Neutrophil (primary cell): ENCODE results near the gene TBL1XR1.

Source experiments
- H3K27ac ChIP-seq: fragments of 200-600 bp; sonication (generic); 2 replicates; pipeline ENCODE4 v1.5.1; 2016; ENCODE audit warnings: mild to moderate bottlenecking, moderate library complexity
- H3K27me3 ChIP-seq: fragments of 200-600 bp; sonication (generic); 2 replicates; pipeline ENCODE4 v1.6.0; 2016; ENCODE audit warnings: mild to moderate bottlenecking
- H3K36me3 ChIP-seq: fragments of 200-600 bp; sonication (generic); 2 replicates; pipeline ENCODE4 v1.5.1; 2017
- H3K4me1 ChIP-seq, 2 experiments: fragments of 200-600 bp in 1 of 2; sonication (generic) in 1 of 2; 1 replicate in 1 of 2; 2 replicates in 1 of 2; pipeline versions ENCODE4 v1.5.1 to v1.6.1; 2013 to 2016; ENCODE audit warnings: low read depth in 1 of 2, low read length in 1 of 2, mild to moderate bottlenecking in 1 of 2, moderate library complexity in 1 of 2; ENCODE audit not compliant: control insufficient read depth in 1 of 2, insufficient read depth in 1 of 2
- H3K4me3 ChIP-seq, 2 experiments: fragments of 200-600 bp in 1 of 2; sonication (generic) in 1 of 2; 1 replicate in 1 of 2; 2 replicates in 1 of 2; pipeline ENCODE4 v1.5.1; 2013 to 2016; ENCODE audit warnings: low read depth in 1 of 2, low read length in 1 of 2, mild to moderate bottlenecking in 1 of 2, moderate library complexity in 1 of 2
- H3K9me3 ChIP-seq: fragments of 200-600 bp; sonication (generic); 2 replicates; pipeline ENCODE4 v1.5.1; 2016
- CTCF ChIP-seq: fragments of 200-600 bp; sonication (generic); IDR thresholded peaks from 2 replicates; pipeline ENCODE4 v1.5.1; 2016; ENCODE audit warnings: antibody characterized with exemption

TBL1XR1 gene

GRCh38 chr3:176971613-176972174 lies 225.6 kb downstream of the TBL1XR1 start:
- Histone ChIP-seq H3K9me3 (no peaks in the 10 kb centered on the region), H3K4me1 (no peaks in the 10 kb centered on the region), H3K27ac (no peak overlapping the region), H3K36me3 (no peaks in the 10 kb centered on the region), H3K4me3 (no peak overlapping the region), H3K27me3 (no peaks in the 10 kb centered on the region)
- no peak for TF ChIP-seq CTCF

- Histone ChIP-seq H3K4me3 (no peak overlapping the region), H3K36me3 (no peaks in the 10 kb centered on the region), H3K4me1 (no peaks in the 10 kb centered on the region), H3K27me3 (no peaks in the 10 kb centered on the region), H3K9me3 (no peaks in the 10 kb centered on the region), H3K27ac (no peak overlapping the region)
- TF ChIP-seq CTCF = no peak
These were observed 226.5 kb downstream of the TBL1XR1 start for GRCh38 chr3:176970770-176971169.

- H3K4me1 ChIP-seq = no peaks in the 10 kb centered on the region
- no peaks in the 10 kb centered on the region for H3K27me3 ChIP-seq
- H3K4me3 ChIP-seq = no peak overlapping the region
- H3K27ac ChIP-seq = no peak overlapping the region
- no peak for TF ChIP-seq CTCF
- H3K36me3 ChIP-seq = no peaks in the 10 kb centered on the region
- H3K9me3 ChIP-seq = no peaks in the 10 kb centered on the region
These were observed 227.8 kb downstream of the TBL1XR1 start for GRCh38 chr3:176969506-176969905.
